IMR-90 (cell line): ENCODE measurements around the gene FITM2. TPM values are rescaled to one million over a fixed set of nuclear protein-coding genes. Genes with fewer than 3 reads are reported as not detected.

Experiments used
- ATAC-seq: fragments of 200-7000 bp; cut with Tn5 transposase; 2 replicates; pipeline ENCODE4 v1.9.1; 2020; ENCODE audit warnings: low read depth, mild to moderate bottlenecking, moderate library complexity
- Bru-seq: library from RNA; stranded (reverse); fragments of 400-500 nt; gene quantifications from one replicate; lab custom pipeline; 2021; lab: Mats Ljungman, UMichigan
- BruChase-seq, 2 experiments: library from RNA; stranded (reverse); fragments of 400-500 nt; gene quantifications; one replicate each; lab custom pipeline; 2021; lab: Mats Ljungman, UMichigan
- BruUV-seq: library from RNA; stranded (reverse); fragments of 400-500 nt; replicated peaks from 2 replicates; lab custom pipeline; 2021; lab: Mats Ljungman, UMichigan
- CTCF ChIA-PET: fragments of 300-600 bp; formaldehyde crosslinking; extraction: SDS; loops from one replicate; lab custom pipeline; 2021; ENCODE audit warnings: antibody characterized with exemption; lab: Yijun Ruan, JAX
- POLR2A ChIA-PET: fragments of 300-600 bp; sonication (Branson Sonifier 250); formaldehyde crosslinking; loops from one replicate; lab custom pipeline; 2022; ENCODE audit warnings: antibody characterized with exemption; ENCODE audit not compliant: unreplicated experiment; lab: Charles Lee
- DNase-seq: peaks from one replicate; pipeline ENCODE4 v3.0.0; 2013
- H2AFZ ChIP-seq: replicated peaks from 2 replicates; pipeline ENCODE3; 2013; ENCODE audit warnings: low read length, mild to moderate bottlenecking; ENCODE audit not compliant: poor library complexity
- H2AK5ac ChIP-seq: 2 replicates; pipeline ENCODE4 v1.6.1; 2013; ENCODE audit warnings: low read depth, low read length, inconsistent platforms
- H2AK9ac ChIP-seq: replicated peaks from 2 replicates; pipeline ENCODE3; 2013; ENCODE audit warnings: mild to moderate bottlenecking, low read depth, low read length, moderate library complexity; ENCODE audit not compliant: poor library complexity
- H2BK120ac ChIP-seq: 2 replicates; pipeline ENCODE4 v1.6.1; 2013; ENCODE audit warnings: low read depth, low read length, inconsistent platforms
- H2BK15ac ChIP-seq: 3 replicates; pipeline ENCODE4 v1.6.1; 2013; ENCODE audit warnings: low read depth, low read length, inconsistent platforms
- H2BK20ac ChIP-seq: 2 replicates; pipeline ENCODE4 v1.6.1; 2013; ENCODE audit warnings: low read depth, mild to moderate bottlenecking, inconsistent platforms, low read length, moderate library complexity
- H2BK5ac ChIP-seq: 2 replicates; pipeline ENCODE4 v1.6.1; 2013; ENCODE audit warnings: mild to moderate bottlenecking, low read depth, low read length, inconsistent platforms; ENCODE audit not compliant: poor library complexity, severe bottlenecking
- H3K14ac ChIP-seq: replicated peaks from 2 replicates; pipeline ENCODE4 v1.6.1; 2013; ENCODE audit warnings: low read depth, low read length, inconsistent platforms
- H3K18ac ChIP-seq: 2 replicates; pipeline ENCODE4 v1.6.1; 2013; ENCODE audit warnings: low read depth, low read length, control low read depth
- H3K23ac ChIP-seq: 2 replicates; pipeline ENCODE4 v1.6.1; 2013; ENCODE audit warnings: low read depth, low read length, inconsistent platforms
- H3K27ac ChIP-seq: 2 replicates; pipeline ENCODE4 v1.5.1; 2013; ENCODE audit warnings: mild to moderate bottlenecking, control low read depth, low read length; ENCODE audit not compliant: insufficient read depth
- H3K27me3 ChIP-seq: 2 replicates; pipeline ENCODE4 v1.6.1; 2013; ENCODE audit warnings: low read length; ENCODE audit not compliant: control insufficient read depth, insufficient read depth
- H3K36me3 ChIP-seq: 2 replicates; pipeline ENCODE4 v1.6.1; 2013; ENCODE audit warnings: low read length, mixed read lengths; ENCODE audit not compliant: control insufficient read depth, insufficient read depth
- H3K4ac ChIP-seq: 2 replicates; pipeline ENCODE4 v1.6.1; 2013; ENCODE audit warnings: low read depth, low read length, inconsistent platforms
- H3K4me1 ChIP-seq: 2 replicates; pipeline ENCODE4 v1.6.1; 2013; ENCODE audit warnings: low read length, mixed read lengths; ENCODE audit not compliant: control insufficient read depth, insufficient read depth
- H3K4me2 ChIP-seq: 2 replicates; pipeline ENCODE4 v1.6.1; 2013; ENCODE audit warnings: low read depth, mild to moderate bottlenecking, control low read depth, low read length, moderate library complexity
- H3K4me3 ChIP-seq: 2 replicates; pipeline ENCODE4 v1.5.1; 2013; ENCODE audit warnings: low read depth, mild to moderate bottlenecking, control low read depth, low read length, moderate library complexity; ENCODE audit not compliant: insufficient read depth
- H3K56ac ChIP-seq: 2 replicates; pipeline ENCODE4 v1.6.1; 2013; ENCODE audit warnings: low read length, inconsistent platforms; ENCODE audit not compliant: insufficient read depth; ENCODE audit errors: extremely low read depth
- H3K79me1 ChIP-seq, 2 experiments: 2 replicates each; pipeline ENCODE4 v1.6.1; 2013; ENCODE audit warnings: low read length in 2 of 2, inconsistent platforms in 1 of 2, low read depth in 1 of 2
- H3K9ac ChIP-seq: 2 replicates; pipeline ENCODE4 v1.6.1; 2013; ENCODE audit warnings: low read depth, low read length, control low read depth
- H3K9me1 ChIP-seq: 2 replicates; pipeline ENCODE4 v1.6.1; 2013; ENCODE audit warnings: low read length, inconsistent platforms; ENCODE audit not compliant: insufficient read depth
- H3K9me3 ChIP-seq: 2 replicates; pipeline ENCODE4 v1.6.1; 2013; ENCODE audit warnings: low read length; ENCODE audit not compliant: control insufficient read depth, insufficient read depth
- H4K20me1 ChIP-seq: 2 replicates; pipeline ENCODE4 v1.6.1; 2013; ENCODE audit warnings: low read length, inconsistent platforms; ENCODE audit not compliant: insufficient read depth
- H4K5ac ChIP-seq: 2 replicates; pipeline ENCODE4 v1.6.1; 2013; ENCODE audit warnings: mild to moderate bottlenecking, low read depth, low read length, control low read depth
- H4K8ac ChIP-seq, 2 experiments: 2 replicates each; pipeline ENCODE4 v1.6.1; 2013; ENCODE audit warnings: low read depth in 2 of 2, low read length in 2 of 2, control low read depth in 1 of 2, inconsistent platforms in 1 of 2
- H4K91ac ChIP-seq: 2 replicates; pipeline ENCODE4 v1.6.1; 2013; ENCODE audit warnings: low read depth, low read length, inconsistent platforms; ENCODE audit not compliant: insufficient read depth
- BHLHE40 ChIP-seq: fragments of 150-350 bp; IDR thresholded peaks from 2 replicates; pipeline ENCODE4 v1.6.1; 2016; ENCODE audit warnings: mild to moderate bottlenecking, low read depth, low read length
- CHD1 ChIP-seq: IDR thresholded peaks from 2 replicates; pipeline ENCODE4 v1.6.1; 2012; ENCODE audit warnings: low read depth, low read length, improper control_type of control experiment
- FOS ChIP-seq: fragments of 150-350 bp; IDR thresholded peaks from 2 replicates; pipeline ENCODE4 v1.6.1; 2016; ENCODE audit warnings: low read depth, low read length
- MAZ ChIP-seq: IDR thresholded peaks from 2 replicates; pipeline ENCODE4 v1.6.1; 2012; ENCODE audit warnings: low read depth, mild to moderate bottlenecking, low read length, improper control_type of control experiment, moderate library complexity, borderline replicate concordance
- MXI1 ChIP-seq: IDR thresholded peaks from 2 replicates; pipeline ENCODE4 v1.6.1; 2012; ENCODE audit warnings: low read depth, mild to moderate bottlenecking, low read length, moderate library complexity, borderline replicate concordance
- NFE2L2 ChIP-seq: fragments of 150-350 bp; IDR thresholded peaks from 2 replicates; pipeline ENCODE4 v1.6.1; 2016; ENCODE audit warnings: low read depth, mild to moderate bottlenecking, low read length
- POLR2A ChIP-seq: IDR thresholded peaks from 2 replicates; pipeline ENCODE4 v1.6.1; 2012; ENCODE audit warnings: mild to moderate bottlenecking, low read depth, low read length
- RAD21 ChIP-seq: IDR thresholded peaks from 2 replicates; pipeline ENCODE4 v1.6.1; 2012; ENCODE audit warnings: low read length, improper control_type of control experiment
- RCOR1 ChIP-seq: IDR thresholded peaks from 2 replicates; pipeline ENCODE4 v1.6.1; 2012; ENCODE audit warnings: mild to moderate bottlenecking, low read length, improper control_type of control experiment; ENCODE audit not compliant: insufficient replicate concordance
- RFX5 ChIP-seq: IDR thresholded peaks from 2 replicates; pipeline ENCODE4 v1.8.0; 2012; ENCODE audit warnings: low read depth, mild to moderate bottlenecking, low read length, moderate library complexity
- SMC3 ChIP-seq: fragments of 150-350 bp; IDR thresholded peaks from 2 replicates; pipeline ENCODE4 v1.6.1; 2016; ENCODE audit warnings: low read depth, mild to moderate bottlenecking, antibody characterized with exemption, low read length, moderate library complexity
- WGBS, 2 experiments: methylation state at CpG; one replicate each; pipeline versions ENCODE4 v1.1.5 to v1.1.7; 2013; ENCODE audit warnings: missing lambda C conversion rate in 2 of 2; ENCODE audit not compliant: insufficient read length in 1 of 2; ENCODE audit errors: extremely low coverage in 2 of 2; 5-methylcytosine and 5-hydroxymethylcytosine counted together
- dilution Hi-C: fragments of 300-500 bp; cut with HindIII; formaldehyde crosslinking; loops from one replicate; pipeline ENCODE4 v1.14.3; 2018; ENCODE audit warnings: low sequenced_read_pairs; ENCODE audit not compliant: unreplicated experiment
- in situ Hi-C: fragments of 300-500 bp; cut with MboI; formaldehyde crosslinking; loops from 3 replicates; pipeline ENCODE4 v1.14.3; 2019; ENCODE audit warnings: low sequenced_read_pairs, inconsistent platforms, mixed read lengths
- intact Hi-C: fragments of 100-400 bp; cut with micrococcal nuclease; formaldehyde crosslinking; loops from 2 replicates; pipeline ENCODE4 v1.10.0; 2022
- long read RNA-seq: library from polyadenylated mRNA; unstranded; transcript quantifications from one replicate; pipeline ENCODE4 v2.0.0, GENCODE V29; 2021; ENCODE audit not compliant: unreplicated experiment
- polyA plus RNA-seq, 3 experiments: library from polyadenylated mRNA; depleted of rRNA; stranded (reverse); fragments of >200 nt; gene quantifications; 2 replicates each; pipeline ENCODE4 v1.2.3, GENCODE V29; 2012; ENCODE audit warnings: low replicate concordance in 1 of 3
- total RNA-seq: library from RNA; depleted of rRNA; stranded (reverse); fragments of >200 nt; gene quantifications from 2 replicates; pipeline ENCODE4 v1.2.3, GENCODE V29; 2012; rRNA removed
- TF ChIP-seq, protein P1 (sequence below): conservative IDR thresholded peaks from 2 replicates; pipeline ENCODE4 v1.5.1; 2012; ENCODE audit warnings: mild to moderate bottlenecking, low read depth, low read length, improper control_type of control experiment

Gene FITM2
- total RNA-seq: 6.5 and 7.2 TPM in 2 replicates
- polyA plus RNA-seq (2012; rRNA removed): 3.3 and 3.4 TPM in 2 replicates
- polyA plus RNA-seq (2012; cell fraction: cytosol; rRNA removed): 1.9 and 2.1 TPM in 2 replicates
- polyA plus RNA-seq (2012; cell fraction: nucleus; rRNA removed; ENCODE audit: low replicate concordance): 1.6 and 3.2 TPM in 2 replicates
- Bru-seq, nascent RNA: percentile 57 among the genes with signal in this experiment
- BruChase-seq, experiment 1, labeled RNA remaining after a 6-hour chase: percentile 87 among the genes with signal in this experiment
- percentile 79 among the genes with signal in this experiment for BruChase-seq, experiment 2, labeled RNA remaining after a 2-hour chase
- long read RNA-seq, partial matches to known transcripts: 0 of 10 reads
- long read RNA-seq, other reads (novel, unspliced or antisense): 10 of 10 reads

DNA sequence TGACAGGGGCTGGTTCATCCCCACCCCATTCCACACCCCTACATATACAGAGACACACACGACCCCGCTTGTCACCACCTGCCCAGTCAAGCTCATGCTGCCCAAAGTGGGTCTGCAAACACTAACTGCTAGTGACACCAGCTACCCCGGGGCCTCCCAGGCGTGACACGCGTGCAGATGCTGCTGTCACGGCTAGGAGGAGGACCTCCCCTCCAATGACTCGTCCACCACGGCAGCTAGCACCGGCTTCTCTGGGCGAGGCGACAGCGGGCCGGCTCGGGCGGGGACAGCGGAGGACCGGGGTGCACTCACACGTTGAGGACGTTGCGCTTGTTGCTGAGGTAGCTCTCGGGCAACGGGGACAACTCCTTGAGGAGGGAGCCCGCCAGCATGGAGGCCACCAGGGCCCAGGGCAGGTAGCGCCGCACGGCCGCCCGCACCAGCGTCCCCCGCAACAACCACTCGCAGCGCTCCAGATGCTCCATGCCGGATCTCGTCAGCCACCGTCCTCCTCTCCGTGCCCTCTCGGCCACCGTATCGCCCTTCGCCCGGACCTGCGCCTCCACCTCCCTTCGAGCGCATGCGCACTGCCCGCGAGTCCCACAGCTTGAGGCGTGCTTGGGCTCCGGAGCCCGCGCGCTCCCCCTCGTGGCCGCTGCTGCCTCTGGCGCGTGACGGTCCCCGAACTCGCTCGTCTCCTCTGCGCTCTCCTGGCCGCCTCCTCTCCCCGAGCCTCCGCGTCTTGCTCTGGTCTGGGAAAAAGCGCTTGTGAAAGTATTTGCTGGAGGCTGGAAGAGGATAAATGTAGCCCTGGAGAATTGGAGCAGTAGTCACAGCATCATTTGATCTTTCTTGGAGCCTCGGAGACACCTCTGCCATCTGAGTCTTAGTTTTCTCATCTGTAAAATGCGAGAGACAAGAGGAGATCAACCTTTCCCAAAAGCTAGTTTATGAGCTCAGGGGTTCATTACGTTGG is at the start of gene FITM2:
FITM2 (minus strand) TSS at position 539 of the 976 bp plus-strand sequence; CDS start at position 485, 54 bp downstream.
- no peak within 1 kb of the TSS for H2AK5ac ChIP-seq
- H4K91ac ChIP-seq: no peak within 1 kb of the TSS; the same call in 1 of the 2 replicates
- peak within 1 kb of the TSS; percentile 56 for H3K9ac ChIP-seq
- intact Hi-C loops (loop anchor here (1.0 to 10.0 kb wide), 3 partner anchors 94 to 195 kb away; no protein-coding TSS in a partner anchor), dilution Hi-C loops (no loop called here), in situ Hi-C loops (loop anchor here (5.0 kb wide), 2 partner anchors 94 to 194 kb away; no protein-coding TSS in a partner anchor)
- H3K9me1 ChIP-seq: no peaks in the 10 kb centered on the region
- peak within 1 kb of the TSS; percentile 56 to 85 for H4K8ac ChIP-seq
- peak within 1 kb of the TSS; percentile 18 for H2AK9ac ChIP-seq
- WGBS, 2 experiments: 1% methylated on average over 41 of the region's 70 CpGs; no CpG with 5 or more reads in 1 of the 2 experiments
- H3K36me3 ChIP-seq: 0 out of 2 replicates have a peak, but pooled peaks cover 1% of the 10 kb centered on the region
- no peak within 1 kb of the TSS for H3K18ac ChIP-seq
- no peak within 1 kb of the TSS; the same call in 2 of the 3 replicates for H2BK15ac ChIP-seq
- no peak within 1 kb of the TSS for H2BK20ac ChIP-seq
- H3K4ac ChIP-seq: peak within 1 kb of the TSS; percentile 55
- no peaks in the 10 kb centered on the region for H4K20me1 ChIP-seq
- H2AFZ ChIP-seq: peak within 1 kb of the TSS; percentile 99
- H3K9me3 ChIP-seq: no peaks in the 10 kb centered on the region
- H3K14ac ChIP-seq: 0 out of 2 replicates have a peak within 1 kb of the TSS, but pooled peaks have one; percentile 22
- peaks cover 4% of the 10 kb centered on the region for H3K4me1 ChIP-seq
- peaks cover 9 to 24% of the 10 kb centered on the region in 2 experiments; a peak in 2 of 4 replicates for H3K79me1 ChIP-seq
- peak within 1 kb of the TSS; percentile 86 for H3K4me2 ChIP-seq
- no peak within 1 kb of the TSS for H2BK120ac ChIP-seq
- H3K56ac ChIP-seq: no peak within 1 kb of the TSS; the same call in 1 of the 2 replicates
- H3K23ac ChIP-seq: peak within 1 kb of the TSS; percentile 36; the same call in 1 of the 2 replicates
- 0 out of 2 replicates have a peak within 1 kb of the TSS, but pooled peaks have one; percentile 22 for H4K5ac ChIP-seq
- BruUV-seq: no TSS peak
- DNase-seq (peak; percentile 96), ATAC-seq (peak; percentile 96)
- peak within 1 kb of the TSS; percentile 48 for H2BK5ac ChIP-seq
- H3K27me3 ChIP-seq: peaks cover 2% of the 10 kb centered on the region; the same call in 1 of the 2 replicates
- CTCF ChIA-PET: interaction anchor here (0.6 to 6.4 kb wide), 15 partner anchors 9 to 1024 kb away, joined by 3 to 52 read pairs (median 3); no protein-coding TSS in a partner anchor
- peak within 1 kb of the TSS; percentile 64 for H3K27ac ChIP-seq
- H3K4me3 ChIP-seq: peak within 1 kb of the TSS; percentile 79
- POLR2A ChIA-PET: interaction anchor here (1.6 kb wide), 1 partner anchor 9 kb away, joined by 4 read pairs; no protein-coding TSS in a partner anchor
- no peak for TF ChIP-seq FOS
- TF ChIP-seq RFX5: no peak
- TF ChIP-seq BHLHE40: peak; percentile 81
- TF ChIP-seq MAZ: peak; percentile 67; the same call in 1 of the 2 replicates
- peak; percentile 87 for TF ChIP-seq RAD21
- no peak for TF ChIP-seq NFE2L2
- peak; percentile 87 for TF ChIP-seq MXI1
- no peak for TF ChIP-seq RCOR1
- 0 out of 2 replicates have a peak, but pooled peaks have one; percentile 26 for TF ChIP-seq POLR2A
- TF ChIP-seq, protein P1, sequence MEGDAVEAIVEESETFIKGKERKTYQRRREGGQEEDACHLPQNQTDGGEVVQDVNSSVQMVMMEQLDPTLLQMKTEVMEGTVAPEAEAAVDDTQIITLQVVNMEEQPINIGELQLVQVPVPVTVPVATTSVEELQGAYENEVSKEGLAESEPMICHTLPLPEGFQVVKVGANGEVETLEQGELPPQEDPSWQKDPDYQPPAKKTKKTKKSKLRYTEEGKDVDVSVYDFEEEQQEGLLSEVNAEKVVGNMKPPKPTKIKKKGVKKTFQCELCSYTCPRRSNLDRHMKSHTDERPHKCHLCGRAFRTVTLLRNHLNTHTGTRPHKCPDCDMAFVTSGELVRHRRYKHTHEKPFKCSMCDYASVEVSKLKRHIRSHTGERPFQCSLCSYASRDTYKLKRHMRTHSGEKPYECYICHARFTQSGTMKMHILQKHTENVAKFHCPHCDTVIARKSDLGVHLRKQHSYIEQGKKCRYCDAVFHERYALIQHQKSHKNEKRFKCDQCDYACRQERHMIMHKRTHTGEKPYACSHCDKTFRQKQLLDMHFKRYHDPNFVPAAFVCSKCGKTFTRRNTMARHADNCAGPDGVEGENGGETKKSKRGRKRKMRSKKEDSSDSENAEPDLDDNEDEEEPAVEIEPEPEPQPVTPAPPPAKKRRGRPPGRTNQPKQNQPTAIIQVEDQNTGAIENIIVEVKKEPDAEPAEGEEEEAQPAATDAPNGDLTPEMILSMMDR: peak; percentile 98
- TF ChIP-seq SMC3: peak; percentile 95
- no peak for TF ChIP-seq CHD1
